PC-9 (cell line): ENCODE results near the gene TAS1R1. TPM values are rescaled to one million over a fixed set of nuclear protein-coding genes. Genes with fewer than 3 reads are reported as not detected.

Experiments used
- BruUV-seq: library from RNA; stranded (reverse); fragments of 400-500 nt; replicated peaks from 2 replicates; lab custom pipeline; 2021; lab: Mats Ljungman, UMichigan
- CTCF ChIA-PET: fragments of 300-600 bp; sonication (Branson Sonifier 250); formaldehyde crosslinking; loops from one replicate; lab custom pipeline; 2022; ENCODE audit warnings: antibody characterized with exemption; lab: Charles Lee
- POLR2A ChIA-PET: fragments of 300-600 bp; sonication (Branson Sonifier 250); formaldehyde crosslinking; loops from one replicate; lab custom pipeline; 2022; ENCODE audit warnings: antibody characterized with exemption; ENCODE audit not compliant: unreplicated experiment; lab: Charles Lee
- DNase-seq, 2 experiments: peaks; one replicate each; pipeline versions ENCODE4 v3.0.0 to v3.0.0-alpha.2; 2015 to 2022; ENCODE audit warnings: mixed read lengths in 1 of 2
- H2AFZ ChIP-seq: fragments of 200-600 bp; sonication (generic); 2 replicates; pipeline ENCODE4 v1.8.1; 2017; ENCODE audit warnings: antibody characterized with exemption
- H3F3A ChIP-seq: fragments of 200-600 bp; sonication (generic); 2 replicates; pipeline ENCODE4 v1.8.1; 2017; ENCODE audit warnings: antibody characterized with exemption, mild to moderate bottlenecking, low read depth; ENCODE audit not compliant: insufficient read depth
- H3K27ac ChIP-seq: fragments of 200-600 bp; sonication (generic); 2 replicates; pipeline ENCODE4 v1.6.1; 2016; ENCODE audit warnings: mixed run types
- H3K27me3 ChIP-seq: fragments of 200-600 bp; sonication (generic); 2 replicates; pipeline ENCODE4 v1.6.1; 2016; ENCODE audit warnings: low read depth, mixed run types; ENCODE audit not compliant: insufficient read depth
- H3K36me3 ChIP-seq: fragments of 200-600 bp; sonication (generic); 2 replicates; pipeline ENCODE4 v1.6.1; 2016; ENCODE audit warnings: low read depth, mixed run types
- H3K4me1 ChIP-seq: fragments of 200-600 bp; sonication (generic); replicated peaks from 2 replicates; pipeline ENCODE4 v1.6.1; 2016; ENCODE audit warnings: mixed run types; ENCODE audit not compliant: insufficient read depth
- H3K4me2 ChIP-seq: fragments of 200-600 bp; sonication (generic); 2 replicates; pipeline ENCODE4 v1.6.1; 2017; ENCODE audit warnings: mixed run types
- H3K4me3 ChIP-seq: fragments of 200-600 bp; sonication (generic); 2 replicates; pipeline ENCODE4 v1.6.1; 2016; ENCODE audit warnings: mixed run types
- H3K79me2 ChIP-seq: fragments of 200-600 bp; sonication (generic); 2 replicates; pipeline ENCODE4 v1.6.1; 2017; ENCODE audit warnings: low read depth, mixed run types
- H3K9me2 ChIP-seq: fragments of 200-600 bp; sonication (generic); 2 replicates; pipeline ENCODE4 v1.8.1; 2017; ENCODE audit warnings: mild to moderate bottlenecking; ENCODE audit not compliant: insufficient read depth
- H3K9me3 ChIP-seq: fragments of 200-600 bp; sonication (generic); 2 replicates; pipeline ENCODE4 v1.8.1; 2016; ENCODE audit warnings: low read depth; ENCODE audit not compliant: insufficient read depth
- H4K20me1 ChIP-seq: fragments of 200-600 bp; sonication (generic); 2 replicates; pipeline ENCODE4 v1.8.1; 2017; ENCODE audit not compliant: insufficient read depth
- CTCF ChIP-seq: fragments of 200-600 bp; sonication (generic); conservative IDR thresholded peaks from 2 replicates; pipeline ENCODE4 v1.6.1; 2017; ENCODE audit warnings: mixed run types, antibody characterized with exemption, mild to moderate bottlenecking, moderate library complexity
- EZH2 ChIP-seq: fragments of 200-600 bp; sonication (generic); IDR thresholded peaks from 2 replicates; pipeline ENCODE4 v1.8.0; 2017; ENCODE audit warnings: antibody characterized with exemption, low read depth
- intact Hi-C: fragments of 100-400 bp; cut with micrococcal nuclease; formaldehyde crosslinking; loops from one replicate; pipeline ENCODE4 v1.10.0; 2022; ENCODE audit not compliant: unreplicated experiment
- total RNA-seq: library from RNA; stranded (reverse); gene quantifications from 2 replicates; pipeline ENCODE4 v1.2.3, GENCODE V29; 2021

TAS1R1 gene
- total RNA-seq, 1 experiment from 2014 or later, result not detected

DNA sequence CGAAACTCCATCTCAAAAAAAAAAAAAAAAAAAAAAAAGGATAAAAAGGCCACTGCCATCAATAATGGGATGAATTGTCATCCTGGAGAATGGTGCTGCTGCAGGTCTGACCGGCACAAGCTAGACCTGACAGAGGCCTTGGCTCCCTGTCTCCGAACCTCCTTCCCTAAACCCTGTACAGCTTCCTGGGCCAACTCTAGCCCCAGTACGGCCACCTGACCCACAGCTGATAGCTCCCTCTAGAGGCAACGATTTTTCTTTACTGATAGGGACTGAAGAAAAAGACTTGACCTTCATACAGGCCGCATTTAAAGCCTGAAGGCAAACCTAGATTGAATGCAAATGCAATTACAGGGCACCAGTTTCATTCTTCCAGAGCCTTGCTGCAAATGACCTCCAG lies 31.5 kb upstream of the TAS1R1 start:
- intact Hi-C loops, result loop anchor here (2.0 kb wide), 1 partner anchor 33 kb away; the partner anchor contains the start of gene PLEKHG5
- H2AFZ ChIP-seq, result no peak overlapping the region
- H3K4me3 ChIP-seq, result no peak overlapping the region
- H3F3A ChIP-seq, result peaks cover 10% of the 10 kb centered on the region; the same call in 1 of the 2 replicates
- TF ChIP-seq EZH2 (no peak), CTCF (peak; percentile 46; the same call in 1 of the 2 replicates)
- no peak overlapping the region for H3K4me2 ChIP-seq
- no peak overlapping the region for H3K27ac ChIP-seq
- no peaks in the 10 kb centered on the region for H3K36me3 ChIP-seq
- H3K4me1 ChIP-seq, result no peaks in the 10 kb centered on the region
- no peaks in the 10 kb centered on the region for H3K9me2 ChIP-seq
- POLR2A ChIA-PET, result interaction anchor here (0.5 to 0.6 kb wide), 2 partner anchors 12 to 14 kb away, joined by 4 read pairs; no protein-coding TSS in a partner anchor
- peak in 1 of 2 experiments; percentile 18 for DNase-seq
- no peaks in the 10 kb centered on the region for H3K9me3 ChIP-seq
- BruUV-seq, result no TSS peak
- no peaks in the 10 kb centered on the region for H3K79me2 ChIP-seq
- CTCF ChIA-PET, result interaction anchor here (0.6 to 1.0 kb wide), 5 partner anchors 13 to 284 kb away, joined by 3 to 7 read pairs (median 3); partner anchors contain the start of gene PLEKHG5
- H4K20me1 ChIP-seq, result no peaks in the 10 kb centered on the region
- no peaks in the 10 kb centered on the region for H3K27me3 ChIP-seq

DNA sequence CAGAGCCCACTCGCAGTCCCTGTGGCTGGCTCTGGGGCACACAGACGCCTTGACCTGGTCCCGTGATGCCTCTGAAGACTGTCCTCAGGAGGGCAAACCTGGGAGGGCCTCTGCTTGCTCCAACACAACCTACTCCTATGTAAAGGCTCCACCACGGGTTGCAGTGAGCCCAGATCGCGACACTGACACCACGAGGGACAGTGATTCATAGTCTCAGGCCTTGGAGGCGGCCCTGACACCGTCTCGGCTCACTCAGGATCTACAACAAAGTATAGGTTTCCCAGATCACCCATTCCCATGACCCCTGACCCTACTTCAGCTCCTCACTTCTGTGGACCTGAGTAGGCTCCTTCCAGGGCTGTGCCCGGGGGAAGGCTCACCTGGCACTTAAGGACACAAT lies 28.8 kb upstream of the TAS1R1 start:
- no peaks in the 10 kb centered on the region for H3K9me3 ChIP-seq
- ChIA-PET CTCF (no interaction called here), POLR2A (no interaction called here)
- H3K36me3 ChIP-seq, result no peaks in the 10 kb centered on the region
- peaks cover 6% of the 10 kb centered on the region; the same call in 1 of the 2 replicates for H3F3A ChIP-seq
- no peaks in the 10 kb centered on the region for H3K9me2 ChIP-seq
- H3K27me3 ChIP-seq, result no peaks in the 10 kb centered on the region
- H2AFZ ChIP-seq, result no peak overlapping the region
- H3K27ac ChIP-seq, result no peak overlapping the region
- H3K79me2 ChIP-seq, result no peaks in the 10 kb centered on the region
- H3K4me1 ChIP-seq, result no peaks in the 10 kb centered on the region
- no TSS peak for BruUV-seq
- TF ChIP-seq EZH2 (no peak), CTCF (no peak)
- H3K4me2 ChIP-seq, result no peak overlapping the region
- H4K20me1 ChIP-seq, result no peaks in the 10 kb centered on the region
- intact Hi-C loops, result no loop called here
- H3K4me3 ChIP-seq, result no peak overlapping the region
- no peak for DNase-seq

GRCh38 chr1:6528492-6528891 lies 26.6 kb upstream of the TAS1R1 start:
- no peaks in the 10 kb centered on the region for H3K79me2 ChIP-seq
- intact Hi-C loops, result no loop called here
- no TSS peak for BruUV-seq
- H3K36me3 ChIP-seq, result no peaks in the 10 kb centered on the region
- no peak overlapping the region for H2AFZ ChIP-seq
- TF ChIP-seq EZH2 (no peak), CTCF (no peak)
- H3F3A ChIP-seq, result no peaks in the 10 kb centered on the region; the same call in 1 of the 2 replicates
- no peak for DNase-seq
- no peaks in the 10 kb centered on the region for H3K27me3 ChIP-seq
- no peak overlapping the region for H3K4me3 ChIP-seq
- no peaks in the 10 kb centered on the region for H4K20me1 ChIP-seq
- no peaks in the 10 kb centered on the region for H3K4me1 ChIP-seq
- no peak overlapping the region for H3K4me2 ChIP-seq
- H3K9me3 ChIP-seq, result no peaks in the 10 kb centered on the region
- CTCF ChIA-PET, result no interaction called here
- no peaks in the 10 kb centered on the region for H3K9me2 ChIP-seq
- no peak overlapping the region for H3K27ac ChIP-seq
- POLR2A ChIA-PET, result no interaction called here
